NCI-H146 treated with DMSO at 0.1 percent for 48 hours (cell line): Measurements from ENCODE around the gene FOXN3.
"Not testable (repeated sequence)": the region's sequence is repeated elsewhere in the genome, so short reads cannot be mapped to it uniquely, and the experiment has no call there.

ENCODE experiments used
- DNase-seq: peaks from one replicate; lab custom pipeline; 2025; ENCODE audit not compliant: unreplicated experiment; lab: John Stamatoyannopoulos, UW

FOXN3 gene

GRCh38 chr14:89178800-89179535 is 238.1 kb downstream of the FOXN3 start:
- DNase-seq, result no peak

- no peak for DNase-seq
These were observed 238.7 kb downstream of the FOXN3 start for GRCh38 chr14:89178376-89178775.

- DNase-seq, result no peak
These were observed 240.9 kb downstream of the FOXN3 start for GRCh38 chr14:89175881-89176799.

- no peak for DNase-seq
These were observed 245.4 kb downstream of the FOXN3 start for GRCh38 chr14:89171628-89172027.

- DNase-seq, result no peak
These were observed 245.9 kb downstream of the FOXN3 start for GRCh38 chr14:89171168-89171567.

GRCh38 chr14:89167705-89168104 is 249.3 kb downstream of the FOXN3 start:
- no peak for DNase-seq

GRCh38 chr14:89166633-89167032 is 250.4 kb downstream of the FOXN3 start:
- no peak for DNase-seq

- no peak for DNase-seq
These were observed 251.5 kb downstream of the FOXN3 start for GRCh38 chr14:89165189-89166181.

GRCh38 chr14:89164168-89165073 is 252.6 kb downstream of the FOXN3 start:
- no peak for DNase-seq

GRCh38 chr14:89163031-89163636 is 253.9 kb downstream of the FOXN3 start:
- no peak for DNase-seq

- DNase-seq, result no peak
These were observed 254.4 kb downstream of the FOXN3 start for GRCh38 chr14:89162586-89162985.

GRCh38 chr14:89160437-89160836 is 256.6 kb downstream of the FOXN3 start:
- DNase-seq, result no peak

GRCh38 chr14:89158701-89159100 is 258.3 kb downstream of the FOXN3 start:
- no peak for DNase-seq

GRCh38 chr14:89158104-89158503 is 258.9 kb downstream of the FOXN3 start:
- DNase-seq, result not testable (repeated sequence)

GRCh38 chr14:89155491-89155890 is 261.5 kb downstream of the FOXN3 start:
- DNase-seq, result no peak

GRCh38 chr14:89151693-89152092 is 265.3 kb downstream of the FOXN3 start:
- DNase-seq, result not testable (repeated sequence)

- no peak for DNase-seq
These were observed 270.8 kb downstream of the FOXN3 start for GRCh38 chr14:89146274-89146673.

GRCh38 chr14:89144642-89145041 is 272.4 kb downstream of the FOXN3 start:
- no peak for DNase-seq

- no peak for DNase-seq
These were observed 273.0 kb downstream of the FOXN3 start for GRCh38 chr14:89144066-89144465.
